Spleen (tissue), 7 donors: ENCODE results near the gene ABHD5.

Experiments used
- POLR2A ChIP-seq, 3 donors: fragments of 450-650 bp; IDR thresholded peaks; one replicate each; pipeline ENCODE4 v1.5.1; 2017; ENCODE audit warnings: antibody characterized with exemption in 3 of 3, mild to moderate bottlenecking in 1 of 3
- TF ChIP-seq, protein P1 (sequence below), 11 experiments: fragments of 200-600 bp in 7 of 11; fragments of 450-650 bp in 4 of 11; sonication (generic) in 4 of 11; IDR thresholded peaks in 8 of 11; conservative IDR thresholded peaks in 3 of 11; 1 replicate in 7 of 11; 2 replicates in 4 of 11; pipeline versions ENCODE4 v1.4.0 to v1.8.0; 2016 to 2021; ENCODE audit warnings: antibody characterized with exemption in 11 of 11, inconsistent platforms in 4 of 11, mild to moderate bottlenecking in 1 of 11
- donor health status: DM: no; HTN: no; CAD: no; lungs with moderate emphysema.
- donor health status: DM: no; HTN: no; CAD: no.
- donor health status: DM: no; HTN: no; CAD: no.

DNA sequence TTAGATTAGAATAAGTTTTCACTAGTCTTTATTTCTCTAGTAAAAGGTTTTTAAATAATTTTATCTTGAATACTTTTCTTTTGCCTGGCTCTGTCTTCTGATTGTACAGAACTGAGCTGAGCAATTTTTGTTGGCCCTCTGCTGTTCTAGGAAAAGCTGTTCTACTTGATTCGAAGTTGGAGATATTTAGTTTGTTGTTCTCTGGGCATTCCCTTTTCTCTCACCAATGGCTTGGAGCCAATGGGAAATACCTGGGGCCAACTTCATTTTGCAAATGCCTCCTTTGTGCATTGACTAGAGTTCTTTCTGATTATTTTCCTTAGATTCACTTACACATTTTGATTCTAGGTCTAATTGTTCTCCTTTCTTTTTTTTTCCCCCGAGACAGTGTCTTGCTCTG is 16.5 kb downstream of the ABHD5 start:
- TF ChIP-seq, protein P1, sequence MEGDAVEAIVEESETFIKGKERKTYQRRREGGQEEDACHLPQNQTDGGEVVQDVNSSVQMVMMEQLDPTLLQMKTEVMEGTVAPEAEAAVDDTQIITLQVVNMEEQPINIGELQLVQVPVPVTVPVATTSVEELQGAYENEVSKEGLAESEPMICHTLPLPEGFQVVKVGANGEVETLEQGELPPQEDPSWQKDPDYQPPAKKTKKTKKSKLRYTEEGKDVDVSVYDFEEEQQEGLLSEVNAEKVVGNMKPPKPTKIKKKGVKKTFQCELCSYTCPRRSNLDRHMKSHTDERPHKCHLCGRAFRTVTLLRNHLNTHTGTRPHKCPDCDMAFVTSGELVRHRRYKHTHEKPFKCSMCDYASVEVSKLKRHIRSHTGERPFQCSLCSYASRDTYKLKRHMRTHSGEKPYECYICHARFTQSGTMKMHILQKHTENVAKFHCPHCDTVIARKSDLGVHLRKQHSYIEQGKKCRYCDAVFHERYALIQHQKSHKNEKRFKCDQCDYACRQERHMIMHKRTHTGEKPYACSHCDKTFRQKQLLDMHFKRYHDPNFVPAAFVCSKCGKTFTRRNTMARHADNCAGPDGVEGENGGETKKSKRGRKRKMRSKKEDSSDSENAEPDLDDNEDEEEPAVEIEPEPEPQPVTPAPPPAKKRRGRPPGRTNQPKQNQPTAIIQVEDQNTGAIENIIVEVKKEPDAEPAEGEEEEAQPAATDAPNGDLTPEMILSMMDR (IDR thresholded peaks at IDR 0.05 in 8 of 11, conservative IDR thresholded peaks at IDR 0.05 in 3 of 11) = no peak
- TF ChIP-seq POLR2A (IDR thresholded peaks at IDR 0.05) = no peak
